ENCODE measurements around the gene SNRNP48.

Gene SNRNP48

GRCh38 chr6:7546020-7546369 is 44.0 kb upstream of the SNRNP48 start:
- Histone ChIP-seq H3K9ac (ENCODE audit: low read length) (no peak overlapping the region), H3K9me3 (ENCODE audit: control insufficient read depth, insufficient read depth, low read depth, low read length) (no peaks in the 10 kb centered on the region), H3K27me3 (ENCODE audit: control insufficient read depth, insufficient read depth, low read length) (no peaks in the 10 kb centered on the region; the same call in 1 of the 2 replicates), H3K4me1 (ENCODE audit: control insufficient read depth, insufficient read depth, low read length) (peaks cover 52% of the 10 kb centered on the region), H3K27ac (ENCODE audit: low read depth, low read length) (no peak overlapping the region), H3K4me3 (ENCODE audit: low read depth, low read length) (no peak overlapping the region), H3K36me3 (ENCODE audit: control insufficient read depth, insufficient read depth, low read length) (peaks cover 4% of the 10 kb centered on the region; the same call in 1 of the 2 replicates)

- Histone ChIP-seq H3K9ac (ENCODE audit: low read length) (no peak overlapping the region), H3K36me3 (ENCODE audit: control insufficient read depth, insufficient read depth, low read length) (peaks cover 4% of the 10 kb centered on the region; the same call in 1 of the 2 replicates), H3K9me3 (ENCODE audit: control insufficient read depth, insufficient read depth, low read depth, low read length) (no peaks in the 10 kb centered on the region), H3K4me1 (ENCODE audit: control insufficient read depth, insufficient read depth, low read length) (peaks cover 52% of the 10 kb centered on the region), H3K4me3 (ENCODE audit: low read depth, low read length) (no peak overlapping the region), H3K27ac (ENCODE audit: low read depth, low read length) (no peak overlapping the region), H3K27me3 (ENCODE audit: control insufficient read depth, insufficient read depth, low read length) (no peaks in the 10 kb centered on the region)
Observed at GRCh38 chr6:7546383-7546782, 43.6 kb upstream of the SNRNP48 start.

GRCh38 chr6:7546896-7547295 is 43.1 kb upstream of the SNRNP48 start:
- H3K4me1 ChIP-seq (ENCODE audit: control insufficient read depth, insufficient read depth, low read length) = peaks cover 52% of the 10 kb centered on the region
- no peak overlapping the region for H3K27ac ChIP-seq (ENCODE audit: low read depth, low read length)
- H3K4me3 ChIP-seq (ENCODE audit: low read depth, low read length) = no peak overlapping the region
- no peaks in the 10 kb centered on the region for H3K27me3 ChIP-seq (ENCODE audit: control insufficient read depth, insufficient read depth, low read length)
- peaks cover 4% of the 10 kb centered on the region; the same call in 1 of the 2 replicates for H3K36me3 ChIP-seq (ENCODE audit: control insufficient read depth, insufficient read depth, low read length)
- no peak overlapping the region for H3K9ac ChIP-seq (ENCODE audit: low read length)
- no peaks in the 10 kb centered on the region for H3K9me3 ChIP-seq (ENCODE audit: control insufficient read depth, insufficient read depth, low read depth, low read length)

- Histone ChIP-seq H3K4me1 (ENCODE audit: control insufficient read depth, insufficient read depth, low read length) (peaks cover 52% of the 10 kb centered on the region), H3K27me3 (ENCODE audit: control insufficient read depth, insufficient read depth, low read length) (no peaks in the 10 kb centered on the region), H3K27ac (ENCODE audit: low read depth, low read length) (no peak overlapping the region), H3K4me3 (ENCODE audit: low read depth, low read length) (no peak overlapping the region), H3K36me3 (ENCODE audit: control insufficient read depth, insufficient read depth, low read length) (peaks cover 4% of the 10 kb centered on the region; the same call in 1 of the 2 replicates), H3K9me3 (ENCODE audit: control insufficient read depth, insufficient read depth, low read depth, low read length) (no peaks in the 10 kb centered on the region), H3K9ac (ENCODE audit: low read length) (no peak overlapping the region)
Observed at GRCh38 chr6:7547315-7547714, 42.7 kb upstream of the SNRNP48 start.

- no peak overlapping the region for H3K4me3 ChIP-seq (ENCODE audit: low read depth, low read length)
- H3K27ac ChIP-seq (ENCODE audit: low read depth, low read length) = no peak overlapping the region
- no peaks in the 10 kb centered on the region for H3K27me3 ChIP-seq (ENCODE audit: control insufficient read depth, insufficient read depth, low read length)
- H3K9me3 ChIP-seq (ENCODE audit: control insufficient read depth, insufficient read depth, low read depth, low read length) = no peaks in the 10 kb centered on the region
- no peak overlapping the region for H3K9ac ChIP-seq (ENCODE audit: low read length)
- peaks cover 4% of the 10 kb centered on the region for H3K36me3 ChIP-seq (ENCODE audit: control insufficient read depth, insufficient read depth, low read length)
- peaks cover 35% of the 10 kb centered on the region for H3K4me1 ChIP-seq (ENCODE audit: control insufficient read depth, insufficient read depth, low read length)
Observed at GRCh38 chr6:7550433-7550801, 39.6 kb upstream of the SNRNP48 start.

GRCh38 chr6:7554533-7555275 is 35.3 kb upstream of the SNRNP48 start:
- no peaks in the 10 kb centered on the region for H3K9me3 ChIP-seq (ENCODE audit: control insufficient read depth, insufficient read depth, low read depth, low read length)
- H3K27me3 ChIP-seq (ENCODE audit: control insufficient read depth, insufficient read depth, low read length) = no peaks in the 10 kb centered on the region

GRCh38 chr6:7555671-7556070 is 34.3 kb upstream of the SNRNP48 start:
- Histone ChIP-seq H3K27ac (ENCODE audit: low read depth, low read length) (no peak overlapping the region), H3K9me3 (ENCODE audit: control insufficient read depth, insufficient read depth, low read depth, low read length) (no peaks in the 10 kb centered on the region), H3K4me1 (ENCODE audit: control insufficient read depth, insufficient read depth, low read length) (peaks cover 5% of the 10 kb centered on the region; the same call in 1 of the 2 replicates), H3K9ac (ENCODE audit: low read length) (no peak overlapping the region), H3K4me3 (ENCODE audit: low read depth, low read length) (no peak overlapping the region), H3K27me3 (ENCODE audit: control insufficient read depth, insufficient read depth, low read length) (no peaks in the 10 kb centered on the region), H3K36me3 (ENCODE audit: control insufficient read depth, insufficient read depth, low read length) (peaks cover 50% of the 10 kb centered on the region)

More at GRCh38 chr6:7554533-7555275, 35.3 kb upstream of the SNRNP48 start:
- Histone ChIP-seq H3K36me3 (ENCODE audit: control insufficient read depth, insufficient read depth, low read length) (peaks cover 40% of the 10 kb centered on the region), H3K9ac (ENCODE audit: low read length) (no peak overlapping the region), H3K4me3 (ENCODE audit: low read depth, low read length) (no peak overlapping the region), H3K4me1 (ENCODE audit: control insufficient read depth, insufficient read depth, low read length) (peaks cover 5% of the 10 kb centered on the region; the same call in 1 of the 2 replicates), H3K27ac (ENCODE audit: low read depth, low read length) (no peak overlapping the region)

GRCh38 chr6:7556394-7557106 is 33.4 kb upstream of the SNRNP48 start:
- Histone ChIP-seq H3K36me3 (ENCODE audit: control insufficient read depth, insufficient read depth, low read length) (peaks cover 59% of the 10 kb centered on the region), H3K27me3 (ENCODE audit: control insufficient read depth, insufficient read depth, low read length) (no peaks in the 10 kb centered on the region)

GRCh38 chr6:7557652-7558051 is 32.3 kb upstream of the SNRNP48 start:
- Histone ChIP-seq H3K4me1 (ENCODE audit: control insufficient read depth, insufficient read depth, low read length) (peaks cover 5% of the 10 kb centered on the region; the same call in 1 of the 2 replicates), H3K9me3 (ENCODE audit: control insufficient read depth, insufficient read depth, low read depth, low read length) (no peaks in the 10 kb centered on the region), H3K27ac (ENCODE audit: low read depth, low read length) (no peak overlapping the region), H3K9ac (ENCODE audit: low read length) (no peak overlapping the region), H3K4me3 (ENCODE audit: low read depth, low read length) (no peak overlapping the region), H3K27me3 (ENCODE audit: control insufficient read depth, insufficient read depth, low read length) (no peaks in the 10 kb centered on the region), H3K36me3 (ENCODE audit: control insufficient read depth, insufficient read depth, low read length) (peaks cover 69% of the 10 kb centered on the region)

More at GRCh38 chr6:7556394-7557106, 33.4 kb upstream of the SNRNP48 start:
- Histone ChIP-seq H3K9ac (ENCODE audit: low read length) (no peak overlapping the region), H3K4me1 (ENCODE audit: control insufficient read depth, insufficient read depth, low read length) (peaks cover 5% of the 10 kb centered on the region; the same call in 1 of the 2 replicates), H3K9me3 (ENCODE audit: control insufficient read depth, insufficient read depth, low read depth, low read length) (no peaks in the 10 kb centered on the region), H3K4me3 (ENCODE audit: low read depth, low read length) (no peak overlapping the region), H3K27ac (ENCODE audit: low read depth, low read length) (no peak overlapping the region)

GRCh38 chr6:7558781-7559180 is 31.2 kb upstream of the SNRNP48 start:
- Histone ChIP-seq H3K27ac (ENCODE audit: low read depth, low read length) (no peak overlapping the region), H3K4me1 (ENCODE audit: control insufficient read depth, insufficient read depth, low read length) (peaks cover under 1% of the 10 kb centered on the region; the same call in 1 of the 2 replicates), H3K27me3 (ENCODE audit: control insufficient read depth, insufficient read depth, low read length) (no peaks in the 10 kb centered on the region), H3K9ac (ENCODE audit: low read length) (no peak overlapping the region), H3K36me3 (ENCODE audit: control insufficient read depth, insufficient read depth, low read length) (peaks cover 80% of the 10 kb centered on the region), H3K9me3 (ENCODE audit: control insufficient read depth, insufficient read depth, low read depth, low read length) (no peaks in the 10 kb centered on the region), H3K4me3 (ENCODE audit: low read depth, low read length) (no peak overlapping the region)

GRCh38 chr6:7559196-7559595 is 30.8 kb upstream of the SNRNP48 start:
- Histone ChIP-seq H3K9ac (ENCODE audit: low read length) (no peak overlapping the region), H3K4me3 (ENCODE audit: low read depth, low read length) (no peak overlapping the region), H3K9me3 (ENCODE audit: control insufficient read depth, insufficient read depth, low read depth, low read length) (no peaks in the 10 kb centered on the region), H3K27me3 (ENCODE audit: control insufficient read depth, insufficient read depth, low read length) (no peaks in the 10 kb centered on the region), H3K36me3 (ENCODE audit: control insufficient read depth, insufficient read depth, low read length) (peaks cover 84% of the 10 kb centered on the region), H3K4me1 (ENCODE audit: control insufficient read depth, insufficient read depth, low read length) (no peaks in the 10 kb centered on the region; the same call in 1 of the 2 replicates), H3K27ac (ENCODE audit: low read depth, low read length) (no peak overlapping the region)
